ENCODE measurements around the gene SNX5.

- TF ChIP-seq EZH2 (IDR thresholded peaks at IDR 0.05; ENCODE audit: borderline replicate concordance, low read depth, low read length, severe bottlenecking): no peak
- TF ChIP-seq CTCF (IDR thresholded peaks at IDR 0.05; ENCODE audit: borderline replicate concordance, extremely low read depth, low read length, poor library complexity, severe bottlenecking): no peak
These were observed 40.4 kb downstream of the SNX5 start for GRCh38 chr20:17928211-17928611.

Measured in DND-41 (cell line).